ENCODE measurements around the gene DUSP28.
A peak's percentile ranks its signal among the peaks of the same experiment; 100 is the strongest.

The DUSP28 gene

DNA sequence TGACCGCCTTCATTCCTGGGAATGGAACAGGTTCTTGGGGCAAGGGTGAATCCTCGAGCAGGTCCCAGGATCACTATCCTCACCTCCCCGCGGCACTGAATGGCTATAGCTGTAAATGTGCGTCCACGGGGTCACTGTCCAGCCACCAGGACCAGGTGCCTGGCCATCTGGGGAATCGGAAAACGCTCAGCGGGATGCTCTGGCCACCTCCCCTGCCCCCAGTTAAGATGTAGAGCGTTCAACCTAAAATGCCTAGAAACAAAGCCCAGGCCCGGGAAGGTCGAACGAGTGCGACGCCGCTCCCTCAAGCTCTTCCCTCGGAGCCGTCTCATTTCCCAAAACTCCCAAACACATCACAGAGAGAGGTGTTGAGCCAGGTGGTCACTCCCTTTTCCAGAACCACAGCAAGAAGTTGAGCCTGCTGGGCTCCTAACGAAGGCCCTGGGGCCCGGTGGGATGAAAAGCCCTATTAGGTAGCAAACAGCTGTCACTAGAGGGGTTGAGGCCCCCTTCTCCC lies 25.6 kb downstream of the DUSP28 start:
- no peak for DNase-seq (ENCODE audit: low read depth in 3 of 3, low spot score in 1 of 3)

DNA sequence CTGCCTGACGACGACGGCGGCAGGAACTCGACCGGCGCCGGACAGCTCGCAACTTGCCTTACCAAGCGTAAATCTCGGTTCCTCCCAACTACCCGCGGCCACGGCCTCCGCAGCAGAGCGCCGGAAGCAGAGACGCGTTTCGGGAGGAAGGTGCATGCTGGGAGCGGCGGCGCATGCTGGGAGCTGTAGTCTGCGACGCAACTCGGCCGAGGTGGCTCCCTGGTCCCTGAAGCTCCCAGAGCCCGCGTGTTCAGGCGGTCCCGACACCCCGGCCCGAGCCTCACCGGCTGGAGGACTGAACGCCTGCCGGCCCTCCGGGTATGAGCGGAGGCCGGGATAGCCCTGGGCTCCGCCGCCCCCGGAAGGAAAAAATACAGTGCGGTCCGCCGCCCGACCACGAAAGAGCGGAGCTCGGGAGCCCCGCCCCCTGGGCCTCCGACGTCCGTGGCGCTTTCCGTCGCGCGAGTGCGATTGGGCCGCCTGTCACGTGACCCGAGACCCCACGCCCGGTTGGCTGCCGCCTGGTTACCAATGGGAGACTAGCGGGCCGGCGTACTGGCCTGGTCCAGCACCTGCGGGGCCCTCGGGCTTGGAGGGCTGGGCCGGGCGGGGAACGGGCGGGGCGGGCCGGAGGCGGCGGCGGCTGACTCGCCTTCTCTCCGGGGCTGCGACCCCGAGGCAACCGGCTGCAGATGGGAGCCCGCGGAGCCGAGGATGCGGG lies 26.2 kb downstream of the DUSP28 start, which contains the start of gene CAPN10:
CAPN10 (plus strand) TSS at position 537 of the 721 bp plus-strand sequence; CDS start at position 715, 178 bp downstream.
- DNase-seq (ENCODE audit: low read depth in 3 of 3, low spot score in 1 of 3) = peak; percentile 86 to 89 (median 88)

DNA sequence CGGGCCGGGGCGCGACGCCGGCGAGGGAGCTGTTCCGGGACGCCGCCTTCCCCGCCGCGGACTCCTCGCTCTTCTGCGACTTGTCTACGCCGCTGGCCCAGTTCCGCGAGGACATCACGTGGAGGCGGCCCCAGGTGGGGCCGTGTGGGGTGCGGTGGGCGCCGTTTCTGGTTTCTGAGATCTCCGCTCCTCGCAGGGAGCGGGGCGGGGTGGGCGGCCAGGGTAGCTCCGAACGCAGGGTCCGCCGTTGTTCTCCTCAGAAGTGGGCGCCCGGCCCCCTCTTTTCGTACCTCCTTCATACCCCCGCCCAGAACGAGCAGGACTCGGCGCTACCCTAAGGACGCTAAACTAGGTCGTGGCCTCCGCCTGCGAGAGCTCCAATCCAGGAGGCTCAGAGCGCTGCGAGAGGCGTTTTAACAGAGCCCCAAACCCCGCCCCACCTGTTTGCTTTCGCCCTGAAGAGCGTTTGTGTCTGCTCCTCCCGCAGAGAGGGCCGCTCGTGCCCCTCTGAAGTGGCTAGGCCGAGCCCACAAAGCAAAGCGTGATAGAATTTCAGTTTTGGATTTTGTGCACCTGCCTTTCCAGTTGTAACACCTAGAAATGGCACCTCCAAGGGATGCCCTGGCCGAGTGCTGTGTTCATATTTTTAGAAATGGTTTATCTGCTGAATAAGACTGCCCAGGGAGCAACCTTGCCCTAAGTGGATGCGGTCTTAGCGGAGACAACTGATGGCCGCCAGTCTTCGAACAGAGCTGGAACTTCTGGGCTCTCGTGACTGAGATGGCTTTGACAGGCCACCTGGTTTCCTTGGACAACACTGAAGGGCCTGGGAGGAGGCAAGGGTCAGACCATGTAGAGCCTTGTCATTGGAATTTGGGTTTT lies 27.0 kb downstream of the DUSP28 start:
- peak in 1 of 3 donors; percentile 39 for DNase-seq (ENCODE audit: low read depth in 3 of 3, low spot score in 1 of 3)

DNA sequence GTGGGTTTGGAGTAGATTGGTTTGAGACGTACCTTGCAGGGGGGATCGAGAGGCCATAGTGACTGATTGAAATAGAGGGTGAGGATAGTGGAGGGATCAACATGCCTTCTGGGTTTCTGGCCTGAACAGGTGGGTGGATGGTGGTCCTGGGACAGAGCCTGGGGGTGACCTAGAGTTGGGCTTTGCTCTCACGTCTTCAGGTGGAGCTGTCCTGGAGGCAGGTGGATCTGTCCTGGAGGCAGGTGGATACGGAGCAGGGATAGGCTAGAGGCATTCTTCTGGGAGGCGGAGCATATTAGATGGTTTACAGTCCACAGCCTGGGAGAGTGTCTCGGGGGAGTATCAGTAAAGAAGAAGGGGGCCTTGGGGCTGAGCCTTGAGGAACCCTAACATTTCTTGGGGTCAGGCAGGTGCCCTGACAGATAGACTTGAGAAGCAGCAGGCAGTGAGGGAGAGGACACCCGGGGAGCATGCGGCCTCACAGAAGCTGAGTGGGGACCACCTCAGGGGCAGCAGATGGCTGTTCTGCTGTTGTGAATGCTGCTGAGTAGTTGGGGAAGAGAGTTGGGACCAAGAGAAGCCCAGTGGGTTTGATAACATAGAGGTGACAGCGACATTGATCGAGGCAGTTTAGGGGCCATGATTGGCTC lies 28.0 kb downstream of the DUSP28 start:
- DNase-seq (ENCODE audit: low read depth in 3 of 3, low spot score in 1 of 3) = no peak

DNA sequence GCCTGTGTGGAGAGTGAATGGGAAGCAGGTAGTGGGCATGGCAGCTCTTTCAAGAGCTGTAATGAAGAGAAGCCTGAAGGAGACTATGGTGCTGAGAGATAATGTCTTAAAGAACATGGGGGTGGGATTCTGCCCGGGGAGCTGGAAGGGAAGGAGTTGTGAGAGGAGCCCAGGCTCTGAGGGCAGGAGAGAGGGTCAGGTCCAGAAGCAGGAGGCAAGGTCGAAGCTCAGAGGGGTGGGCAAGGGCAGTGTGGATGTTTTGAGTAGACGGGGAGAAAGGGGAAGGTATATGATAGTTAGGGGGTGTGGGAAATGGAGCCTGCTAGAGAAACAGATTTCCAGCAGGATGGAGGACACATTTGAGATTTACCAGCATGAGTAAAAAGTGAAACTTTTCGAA lies 28.5 kb downstream of the DUSP28 start:
- no peak for DNase-seq (ENCODE audit: low read depth in 3 of 3, low spot score in 1 of 3)

DNA sequence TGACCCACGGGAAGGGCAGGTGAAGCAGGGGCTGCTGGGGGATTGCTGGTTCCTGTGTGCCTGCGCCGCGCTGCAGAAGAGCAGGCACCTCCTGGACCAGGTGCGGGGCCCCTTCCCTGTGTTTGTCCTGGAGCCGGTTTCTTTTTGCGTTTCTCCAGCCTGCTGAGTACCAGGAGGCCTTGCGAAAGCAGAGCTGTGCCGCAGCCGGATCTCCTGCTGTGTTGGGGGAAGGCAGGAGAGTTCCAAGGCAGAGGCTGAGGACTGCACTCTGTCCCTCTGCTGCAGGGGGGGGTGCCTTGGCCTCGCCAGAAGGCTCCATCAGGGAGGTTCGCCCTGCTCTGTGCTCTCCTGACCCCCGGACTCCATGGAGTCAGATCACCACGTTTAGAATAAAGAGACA lies 29.2 kb downstream of the DUSP28 start:
- DNase-seq (ENCODE audit: low read depth in 3 of 3, low spot score in 1 of 3) = no peak

DNA sequence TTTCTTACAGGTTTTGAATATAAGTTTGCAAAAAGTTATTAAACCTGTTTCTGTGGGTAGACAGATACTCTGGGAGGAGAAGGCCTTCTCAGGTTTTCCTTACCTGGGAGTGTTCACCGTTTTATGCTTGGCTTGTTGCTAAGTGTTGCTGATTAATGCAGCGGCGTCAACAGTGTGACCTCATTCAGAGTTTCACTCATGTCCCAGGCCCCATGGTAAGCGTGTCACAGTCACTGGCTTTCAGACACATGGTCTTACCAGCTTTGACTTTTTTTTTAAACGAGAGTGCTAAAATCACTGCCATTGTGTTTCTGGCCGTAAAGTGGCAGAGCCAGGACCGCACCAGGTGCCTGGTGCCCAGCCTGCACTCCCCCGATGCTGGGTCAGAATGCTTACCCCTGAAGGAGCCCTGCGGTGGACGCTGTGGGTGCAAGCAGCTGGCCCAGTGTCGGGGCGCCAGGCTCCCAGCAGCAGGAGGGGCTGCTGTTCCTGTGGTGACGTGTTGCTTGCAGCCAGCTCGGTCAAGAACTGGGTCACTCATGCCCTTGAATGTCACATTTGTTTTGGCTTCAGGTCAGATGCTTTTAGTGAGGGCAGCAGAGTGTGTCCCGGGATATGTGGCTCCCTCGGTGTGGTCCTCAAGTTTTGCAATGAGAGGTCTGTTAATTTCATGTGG lies 29.8 kb downstream of the DUSP28 start:
- DNase-seq (ENCODE audit: low read depth in 3 of 3, low spot score in 1 of 3) = no peak

DNA sequence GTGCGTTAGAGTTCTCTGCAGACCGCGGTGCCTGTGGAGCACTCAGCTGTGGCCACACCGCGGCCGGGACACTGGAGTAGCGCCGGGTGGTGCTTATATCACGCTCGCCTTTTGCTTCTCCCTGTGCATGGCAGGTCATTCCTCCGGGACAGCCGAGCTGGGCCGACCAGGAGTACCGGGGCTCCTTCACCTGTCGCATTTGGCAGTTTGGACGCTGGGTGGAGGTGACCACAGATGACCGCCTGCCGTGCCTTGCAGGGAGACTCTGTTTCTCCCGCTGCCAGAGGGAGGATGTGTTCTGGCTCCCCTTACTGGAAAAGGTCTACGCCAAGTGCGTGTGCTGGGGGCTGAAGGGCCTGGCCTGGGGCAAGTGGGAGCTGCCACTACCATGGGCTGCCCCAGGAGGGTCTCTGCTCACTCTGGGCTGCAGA lies 30.5 kb downstream of the DUSP28 start:
- no peak for DNase-seq (ENCODE audit: low read depth in 3 of 3, low spot score in 1 of 3)

DNA sequence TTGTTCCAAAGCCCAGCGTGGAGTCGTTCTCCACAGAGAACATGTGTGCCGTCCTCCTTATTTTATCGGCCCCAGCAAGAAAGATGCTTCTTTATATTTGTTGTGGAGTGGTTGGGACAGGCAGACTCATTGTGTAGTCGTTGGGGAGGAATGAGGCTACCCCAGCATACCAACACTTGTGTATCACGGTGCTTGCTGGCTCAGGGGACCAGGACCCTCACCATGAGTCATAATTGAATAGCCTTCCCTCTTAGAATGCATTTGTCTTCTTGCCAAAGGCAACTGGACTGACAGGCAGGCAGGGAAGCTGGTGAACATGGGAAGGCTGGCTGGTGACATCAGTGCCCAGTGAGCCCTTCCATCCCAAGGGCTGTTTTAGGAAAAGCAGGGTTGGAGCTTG lies 31.1 kb downstream of the DUSP28 start:
- no peak for DNase-seq (ENCODE audit: low read depth in 3 of 3, low spot score in 1 of 3)

DNA sequence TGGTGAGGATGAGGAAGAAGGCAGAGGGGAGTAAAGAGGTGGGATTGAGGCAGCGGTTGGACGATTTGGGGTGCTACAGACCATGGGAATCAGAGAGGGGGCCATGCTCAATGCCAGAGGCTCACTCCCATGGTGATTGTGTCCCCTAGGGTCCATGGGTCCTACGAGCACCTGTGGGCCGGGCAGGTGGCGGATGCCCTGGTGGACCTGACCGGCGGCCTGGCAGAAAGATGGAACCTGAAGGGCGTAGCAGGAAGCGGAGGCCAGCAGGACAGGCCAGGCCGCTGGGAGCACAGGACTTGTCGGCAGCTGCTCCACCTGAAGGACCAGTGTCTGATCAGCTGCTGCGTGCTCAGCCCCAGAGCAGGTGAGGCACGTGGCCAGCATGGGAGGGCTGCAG lies 31.6 kb downstream of the DUSP28 start:
- no peak for DNase-seq (ENCODE audit: low read depth in 3 of 3, low spot score in 1 of 3)

DNA sequence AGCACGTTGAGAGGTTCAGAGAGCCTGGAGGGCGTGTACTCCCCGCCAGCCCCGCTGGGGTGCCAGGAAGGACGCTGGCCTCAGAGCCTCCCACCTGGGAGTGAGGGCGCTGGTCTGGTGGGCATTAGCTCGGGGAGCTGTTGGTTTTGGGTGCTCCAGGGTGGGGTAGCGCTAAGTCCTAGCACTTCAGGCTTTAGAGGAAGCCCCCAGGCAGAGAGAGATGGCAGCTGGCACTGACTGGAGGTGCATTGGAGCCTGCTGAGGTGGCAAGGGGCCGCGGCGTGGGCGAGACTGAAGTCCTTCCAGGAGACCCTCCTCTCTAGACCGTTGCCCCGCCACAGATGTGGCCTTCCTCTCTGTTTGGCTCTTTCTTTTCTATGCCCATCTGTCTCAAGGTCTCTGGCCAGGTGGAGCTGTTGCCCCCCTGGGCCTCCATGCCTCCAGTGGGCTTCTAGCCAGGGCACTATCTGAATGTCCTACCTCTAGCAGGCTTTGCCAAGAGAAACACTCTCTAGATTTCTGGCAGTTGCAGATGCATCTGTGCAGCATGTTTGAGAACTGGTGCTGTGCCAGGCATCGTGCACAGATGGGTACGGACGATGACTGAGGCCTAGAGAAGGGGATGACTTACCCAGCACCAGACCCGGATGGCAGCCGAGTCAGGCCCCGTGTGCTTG lies 33.0 kb downstream of the DUSP28 start:
- no peak for DNase-seq (ENCODE audit: low read depth in 3 of 3, low spot score in 1 of 3)

DNA sequence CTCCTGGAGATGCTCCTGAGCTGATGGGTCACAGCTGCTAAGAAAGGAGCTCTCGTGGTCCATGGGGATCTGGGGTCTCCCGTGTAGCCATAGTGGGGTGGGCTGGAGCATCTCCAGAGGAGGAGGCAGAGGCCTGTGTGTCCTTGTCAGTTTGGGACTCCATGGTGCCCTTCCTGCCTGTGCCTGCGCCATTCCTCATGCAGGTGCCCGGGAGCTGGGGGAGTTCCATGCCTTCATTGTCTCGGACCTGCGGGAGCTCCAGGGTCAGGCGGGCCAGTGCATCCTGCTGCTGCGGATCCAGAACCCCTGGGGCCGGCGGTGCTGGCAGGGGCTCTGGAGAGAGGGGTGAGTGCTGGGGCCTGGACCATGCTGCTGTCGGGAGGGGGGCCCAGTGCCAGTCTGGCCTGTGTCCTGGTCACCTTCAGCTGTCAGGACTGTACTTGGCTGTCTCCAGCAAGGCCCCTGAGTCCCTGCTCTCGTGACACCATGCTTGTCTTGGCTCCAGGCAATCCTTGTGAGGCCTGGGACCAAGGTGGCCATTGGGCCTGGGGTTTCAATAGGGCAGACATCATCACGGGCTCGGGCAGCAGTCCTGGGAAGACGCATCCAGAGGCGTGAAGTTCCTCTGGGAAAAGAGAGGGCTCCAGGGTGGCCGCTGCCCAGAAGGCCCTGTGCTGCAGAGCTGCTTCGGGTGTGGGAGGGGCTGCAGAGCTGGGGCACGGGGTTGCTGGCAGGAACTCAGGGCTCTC lies 33.7 kb downstream of the DUSP28 start:
- DNase-seq (ENCODE audit: low read depth in 3 of 3, low spot score in 1 of 3) = no peak

DNA sequence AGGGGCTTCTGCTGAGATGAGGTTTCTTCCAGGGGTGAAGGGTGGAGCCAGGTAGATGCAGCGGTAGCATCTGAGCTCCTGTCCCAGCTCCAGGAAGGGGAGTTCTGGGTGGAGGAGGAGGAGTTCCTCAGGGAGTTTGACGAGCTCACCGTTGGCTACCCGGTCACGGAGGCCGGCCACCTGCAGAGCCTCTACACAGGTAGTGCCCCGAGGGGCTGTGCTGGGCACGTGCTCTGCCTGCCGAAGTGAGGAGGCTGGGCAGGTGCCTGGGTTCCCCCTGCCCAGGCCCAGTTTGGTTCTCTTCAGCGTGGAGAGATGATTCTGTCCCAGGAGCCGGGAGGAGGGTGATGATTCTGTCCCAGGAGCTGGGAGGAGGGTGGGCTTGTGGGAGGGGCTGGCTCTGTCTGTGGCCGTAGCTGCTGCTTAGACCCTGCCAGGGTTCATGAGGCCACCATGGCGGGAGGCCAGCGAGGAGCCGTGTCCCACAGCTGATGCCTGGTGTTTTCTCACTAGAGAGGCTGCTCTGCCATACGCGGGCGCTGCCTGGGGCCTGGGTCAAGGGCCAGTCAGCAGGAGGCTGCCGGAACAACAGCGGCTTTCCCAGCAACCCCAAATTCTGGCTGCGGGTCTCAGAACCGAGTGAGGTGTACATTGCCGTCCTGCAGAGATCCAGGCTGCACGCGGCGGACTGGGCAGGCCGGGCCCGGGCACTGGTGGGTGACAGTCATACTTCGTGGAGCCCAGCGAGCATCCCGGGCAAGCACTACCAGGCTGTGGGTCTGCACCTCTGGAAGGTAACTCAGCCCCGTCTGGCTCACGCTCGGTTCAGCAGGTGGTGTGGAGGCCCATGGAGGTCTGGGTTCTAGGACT lies 34.6 kb downstream of the DUSP28 start:
- DNase-seq (ENCODE audit: low read depth in 3 of 3, low spot score in 1 of 3) = no peak

DNA sequence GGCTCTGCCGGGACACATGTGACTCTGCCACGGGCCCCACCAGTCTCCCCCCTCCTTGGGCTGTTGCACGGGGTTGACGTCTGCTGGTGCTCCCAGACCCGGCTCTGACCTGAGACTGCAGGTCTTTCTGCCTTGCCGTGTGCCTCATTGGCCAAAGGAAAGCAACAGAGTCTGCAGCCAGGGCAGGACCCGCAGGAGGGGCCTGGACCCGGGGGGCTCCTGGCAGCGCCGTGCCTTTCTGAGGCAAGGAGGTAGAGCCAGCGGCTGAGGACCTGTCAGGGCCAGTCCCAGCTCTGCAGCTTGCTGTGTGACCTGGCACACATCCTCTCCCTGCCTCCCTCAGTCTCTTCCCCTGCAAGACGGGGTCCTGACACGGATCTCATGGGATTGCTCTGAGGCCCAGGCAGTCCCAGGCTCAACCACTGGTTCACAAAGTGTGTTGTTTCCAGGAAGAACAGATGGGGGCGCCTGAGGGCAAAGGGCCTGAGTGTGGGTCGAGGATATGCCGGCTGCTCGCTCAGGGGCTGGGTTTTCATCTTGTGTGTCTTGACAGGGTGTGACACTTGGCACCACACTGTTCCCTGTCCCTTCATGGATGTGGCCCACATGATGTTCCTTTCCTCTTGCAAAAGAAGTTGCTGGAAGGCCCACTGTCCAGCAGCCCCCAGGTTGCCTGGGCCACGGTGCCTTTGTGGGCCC lies 35.4 kb downstream of the DUSP28 start:
- DNase-seq (ENCODE audit: low read depth in 3 of 3, low spot score in 1 of 3) = no peak

DNA sequence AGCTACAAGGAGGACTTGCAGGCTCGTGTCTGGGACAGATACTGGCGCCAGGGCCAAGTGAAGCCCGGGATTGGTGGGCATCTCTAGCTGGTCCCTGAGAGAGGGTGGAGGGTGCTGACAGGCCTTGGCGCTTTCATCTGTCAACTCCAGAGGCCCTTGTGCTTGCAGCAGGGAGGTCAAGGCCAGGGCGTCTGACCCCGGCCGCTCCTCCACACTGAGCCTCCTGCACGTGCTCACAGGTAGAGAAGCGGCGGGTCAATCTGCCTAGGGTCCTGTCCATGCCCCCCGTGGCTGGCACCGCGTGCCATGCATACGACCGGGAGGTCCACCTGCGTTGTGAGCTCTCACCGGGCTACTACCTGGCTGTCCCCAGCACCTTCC lies 35.9 kb downstream of the DUSP28 start:
- no peak for DNase-seq (ENCODE audit: low read depth in 3 of 3, low spot score in 1 of 3)

DNA sequence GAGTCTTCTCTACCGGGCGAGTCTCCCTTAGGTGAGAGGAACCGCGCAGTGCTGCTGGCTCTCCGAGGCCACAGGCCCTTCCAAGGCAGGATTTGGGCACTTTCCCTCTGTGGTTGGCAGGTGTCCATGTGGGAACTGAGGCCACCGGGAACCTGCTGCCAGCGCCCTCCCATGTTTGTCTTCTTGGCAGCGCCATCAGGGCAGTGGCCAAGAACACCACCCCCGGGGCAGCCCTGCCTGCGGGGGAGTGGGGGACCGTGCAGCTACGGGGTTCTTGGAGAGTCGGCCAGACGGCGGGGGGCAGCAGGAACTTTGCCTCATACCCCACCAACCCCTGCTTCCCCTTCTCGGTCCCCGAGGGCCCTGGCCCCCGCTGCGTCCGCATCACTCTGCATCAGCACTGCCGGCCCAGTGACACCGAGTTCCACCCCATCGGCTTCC lies 36.4 kb downstream of the DUSP28 start:
- no peak for DNase-seq (ENCODE audit: low read depth in 3 of 3, low spot score in 1 of 3)

DNA sequence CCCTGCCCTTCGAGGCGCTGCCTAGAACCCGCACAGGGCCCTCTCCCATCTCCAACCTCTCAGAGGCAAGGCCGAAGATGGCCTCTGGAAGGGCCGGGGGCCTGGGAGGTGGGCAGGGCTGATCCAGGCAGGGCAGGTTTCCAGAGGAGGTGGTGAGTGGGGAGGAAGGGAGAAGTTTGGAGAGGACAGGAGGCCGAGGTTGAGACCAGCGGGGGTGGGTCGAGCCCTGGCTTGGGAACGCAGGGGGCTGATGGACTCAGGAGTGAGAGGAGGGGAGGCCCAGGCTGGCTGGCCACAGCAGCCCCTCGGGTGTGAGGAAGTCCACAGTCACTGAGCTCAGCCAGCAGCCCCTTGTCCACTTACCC lies 36.9 kb downstream of the DUSP28 start:
- no peak for DNase-seq (ENCODE audit: low read depth in 3 of 3, low spot score in 1 of 3)
